Kidney glomerular epithelial cell (primary cell): ENCODE results near the gene CENPU.
"Not testable (repeated sequence)": the region's sequence is repeated elsewhere in the genome, so short reads cannot be mapped to it uniquely, and the experiment has no call there.

Experiments
- DNase-seq: peaks from one replicate; lab custom pipeline; 2025; lab: John Stamatoyannopoulos, UW

Gene CENPU

GRCh38 chr4:184751585-184751956, 17.7 kb upstream of the CENPU start:
- no peak for DNase-seq

DNA sequence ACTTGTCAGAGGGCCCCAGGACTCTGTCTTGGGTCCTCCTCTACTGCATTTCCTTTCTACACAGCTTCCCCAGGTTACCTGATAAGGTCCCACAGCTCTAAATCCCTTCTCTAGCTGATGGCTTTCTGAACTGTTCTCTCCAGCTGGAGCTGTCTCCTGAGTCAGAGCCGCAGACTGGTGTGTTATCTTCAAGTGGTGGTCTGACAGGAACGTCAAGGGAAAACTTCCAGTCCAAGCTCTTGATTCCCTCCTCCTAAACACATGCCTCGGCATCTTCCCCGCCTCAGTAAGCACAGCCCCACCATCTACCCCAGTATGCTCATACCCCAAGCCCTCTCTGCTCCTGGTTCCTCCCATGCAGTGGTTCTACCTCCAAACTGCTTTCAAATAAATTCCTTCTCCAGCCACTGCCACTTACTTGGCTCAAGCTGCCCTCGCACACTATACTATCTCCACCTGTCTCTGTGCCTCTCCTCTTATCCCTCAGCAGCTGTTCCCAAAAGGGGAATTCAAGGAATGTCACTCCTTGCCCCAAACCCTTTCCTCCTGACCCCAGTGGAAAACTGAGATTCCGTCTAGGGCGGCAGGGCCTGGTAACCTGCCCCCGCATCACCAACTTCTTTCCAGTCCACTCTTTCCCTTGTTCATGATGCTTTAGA, 17.2 kb upstream of the CENPU start:
- DNase-seq = no peak

DNA sequence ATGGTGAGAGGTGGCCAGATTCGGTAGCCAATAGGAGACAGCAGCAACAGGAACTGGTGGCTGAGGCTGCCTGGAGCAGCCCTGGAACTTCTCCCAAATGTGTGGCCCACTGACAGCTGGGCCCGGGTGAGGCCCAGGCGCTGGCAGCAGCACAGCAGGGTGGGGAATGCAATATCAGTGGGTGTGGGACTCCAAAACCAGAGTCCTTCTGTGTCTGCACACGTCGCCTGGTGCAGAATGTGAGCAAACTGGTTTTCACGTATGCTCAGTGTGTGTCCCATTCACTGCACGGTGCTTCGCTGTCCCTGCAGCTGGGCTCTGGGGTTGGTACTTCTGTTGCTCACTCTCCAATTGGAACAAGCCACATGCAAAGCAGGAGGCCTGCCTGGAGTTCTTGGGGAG, 14.4 kb upstream of the CENPU start:
- no peak for DNase-seq

GRCh38 chr4:184747034-184747830, 13.3 kb upstream of the CENPU start:
- no peak for DNase-seq

- DNase-seq = peak; percentile 82
Observed at GRCh38 chr4:184745831-184746795, 12.2 kb upstream of the CENPU start.

- DNase-seq = no peak
Observed at GRCh38 chr4:184744236-184744635, 10.3 kb upstream of the CENPU start.

- no peak for DNase-seq
Observed at GRCh38 chr4:184743650-184744049, 9.8 kb upstream of the CENPU start.

- DNase-seq = not testable (repeated sequence)
Observed at GRCh38 chr4:184741651-184742050, 7.8 kb upstream of the CENPU start.

DNA sequence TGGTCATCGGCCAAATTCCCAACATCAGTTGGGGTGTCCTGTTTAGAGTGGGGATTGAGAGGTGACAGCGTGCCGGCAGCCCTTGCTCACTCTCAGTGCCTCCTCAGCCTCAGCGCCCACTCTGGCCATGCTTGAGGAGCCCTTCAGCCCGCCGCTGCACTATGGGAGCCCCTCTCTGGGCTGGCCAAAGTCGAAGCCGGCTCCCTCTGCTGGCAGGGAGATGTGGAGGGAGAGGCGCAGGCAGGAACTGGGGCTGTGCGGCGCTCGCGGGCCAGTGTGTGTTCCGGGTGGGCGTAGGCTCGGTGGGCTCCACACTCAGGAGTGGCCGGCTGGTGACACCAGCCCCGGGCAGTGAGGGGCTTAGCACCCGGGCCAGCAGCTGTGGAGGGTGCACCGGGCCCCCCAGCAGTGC, 7.1 kb upstream of the CENPU start:
- DNase-seq = no peak

GRCh38 chr4:184739575-184739974, 5.7 kb upstream of the CENPU start:
- DNase-seq = not testable (repeated sequence)

- no peak for DNase-seq
Observed at GRCh38 chr4:184734758-184735157, 862 bp upstream of the CENPU start.

GRCh38 chr4:184732126-184732525, 1.8 kb downstream of the CENPU start:
- DNase-seq = no peak

DNA sequence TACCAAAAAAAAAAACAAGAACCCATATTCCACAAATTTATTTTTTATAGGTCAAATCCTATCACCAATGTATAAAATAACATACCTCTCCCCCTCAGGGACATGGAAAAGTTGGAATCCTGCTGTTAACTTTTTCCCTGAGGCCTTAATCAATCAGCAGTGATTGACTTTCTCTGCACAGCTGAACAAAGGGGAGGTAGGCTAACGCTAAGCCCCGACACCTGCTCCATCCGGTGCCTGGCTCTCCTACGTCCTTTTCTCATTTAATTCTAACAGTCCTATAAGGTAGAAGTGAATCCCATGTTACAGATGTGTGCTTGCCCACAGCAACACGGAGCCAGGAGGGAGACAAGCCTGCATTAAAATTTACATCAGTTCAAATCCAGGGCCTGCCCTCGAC, 2.8 kb downstream of the CENPU start:
- DNase-seq = no peak

DNA sequence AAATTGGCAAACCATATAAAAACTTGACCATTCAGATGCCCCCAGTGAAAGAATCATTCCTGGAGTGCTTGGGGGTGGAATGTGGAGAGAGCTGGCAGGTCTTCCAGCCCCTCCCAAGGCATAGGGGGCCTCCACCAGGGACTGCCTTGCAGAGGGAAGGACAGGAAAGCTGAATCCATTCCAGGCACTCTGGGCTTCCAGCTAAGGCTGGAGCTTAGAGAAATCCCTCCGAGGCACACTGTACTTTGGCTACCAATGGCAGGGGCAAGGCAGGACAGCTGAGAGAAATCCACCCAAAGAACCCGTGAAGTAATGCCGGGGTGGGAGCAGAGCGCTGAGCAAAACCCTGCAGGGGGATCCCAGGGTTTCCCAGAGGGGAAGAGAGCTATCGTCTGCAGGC, 4.0 kb downstream of the CENPU start:
- DNase-seq = no peak

- no peak for DNase-seq
Observed at GRCh38 chr4:184728858-184729257, 5.0 kb downstream of the CENPU start.

GRCh38 chr4:184727430-184727829, 6.5 kb downstream of the CENPU start:
- DNase-seq = no peak

- DNase-seq = no peak
Observed at GRCh38 chr4:184722798-184723197, 11.1 kb downstream of the CENPU start.

DNA sequence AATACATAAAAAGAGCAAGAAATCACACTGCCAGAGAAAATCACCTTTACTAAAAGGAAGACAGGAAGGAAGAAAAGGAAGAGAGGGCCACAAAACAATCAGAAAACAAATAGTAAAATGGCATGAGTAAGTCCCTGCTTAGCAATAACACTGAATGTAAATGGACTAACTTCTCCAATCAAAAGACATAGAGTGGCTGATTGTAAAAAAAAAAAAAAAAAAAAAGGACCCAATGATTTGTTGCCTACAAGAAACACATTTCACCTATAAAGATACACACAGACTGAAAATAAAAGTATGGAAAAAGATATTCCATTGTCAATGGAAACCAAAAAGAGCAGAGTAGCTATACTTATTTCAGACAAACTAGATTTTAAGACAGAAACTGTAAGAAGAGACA, 12.6 kb downstream of the CENPU start:
- DNase-seq = no peak

DNA sequence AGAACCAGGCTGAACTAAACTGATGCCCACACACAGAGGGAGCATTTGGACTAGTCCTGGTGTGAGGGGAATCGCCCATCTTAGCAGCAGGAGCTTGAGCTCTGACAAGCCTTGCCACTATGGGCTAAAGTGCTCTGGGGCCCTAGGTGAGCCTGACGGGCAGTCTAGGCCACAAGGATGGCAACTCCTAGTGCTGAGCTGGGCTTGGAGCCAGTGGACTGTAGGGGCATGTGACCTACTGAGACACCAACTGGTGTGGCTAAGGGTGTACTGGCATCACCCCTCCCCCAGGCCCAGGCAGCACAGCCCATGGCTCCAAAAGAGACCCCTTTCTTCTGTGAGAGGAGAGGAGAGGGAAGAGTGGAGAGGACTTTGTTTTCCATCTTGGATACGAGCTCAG, 14.5 kb downstream of the CENPU start:
- DNase-seq = no peak

GRCh38 chr4:184715526-184715925, 18.4 kb downstream of the CENPU start:
- peak; percentile 61 for DNase-seq

- DNase-seq = no peak
Observed at GRCh38 chr4:184713887-184714286, 20.0 kb downstream of the CENPU start.

DNA sequence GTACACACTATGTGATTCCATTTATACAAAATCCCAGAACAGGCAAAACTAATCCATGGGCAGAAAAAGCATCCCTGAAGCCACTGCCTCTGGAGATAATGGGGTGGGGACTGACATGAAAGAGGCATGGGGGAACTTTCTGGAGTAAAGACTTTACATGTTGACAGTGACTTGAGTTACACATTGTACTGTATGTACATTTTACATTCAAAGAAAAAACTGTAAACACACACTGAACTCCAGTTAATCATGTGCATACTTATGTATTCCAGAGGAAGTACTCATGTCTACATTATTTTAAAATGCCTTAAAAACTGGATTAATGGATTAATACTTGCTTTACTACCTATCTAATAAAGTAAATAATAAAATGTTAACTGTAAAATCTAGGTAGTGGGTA, 21.6 kb downstream of the CENPU start:
- no peak for DNase-seq

DNA sequence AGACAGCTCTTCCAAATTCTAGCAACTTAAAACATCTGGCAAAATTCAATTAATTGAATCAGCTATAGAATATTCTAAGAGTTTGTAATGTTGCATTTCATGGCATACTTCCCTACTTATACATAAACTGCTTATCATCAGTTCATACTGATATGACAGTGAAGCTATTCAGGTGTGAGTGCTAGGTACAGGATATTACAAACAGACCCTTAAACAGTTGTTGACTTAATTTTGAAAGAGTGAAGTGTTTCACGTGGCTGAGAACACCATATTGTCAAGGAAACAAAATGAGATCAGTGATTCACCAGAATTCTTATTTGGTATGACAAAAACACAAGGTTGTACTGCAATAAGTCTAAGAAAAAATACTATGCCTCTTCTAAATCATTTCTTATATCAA, 27.4 kb downstream of the CENPU start:
- DNase-seq = no peak
